GM18502 (cell line): ENCODE data around the gene TBC1D2B.
"Not testable (repeated sequence)": the region's sequence is repeated elsewhere in the genome, so short reads cannot be mapped to it uniquely, and the experiment has no call there.

ENCODE experiments used
- ATAC-seq: cut with Tn5 transposase; IDR thresholded peaks from one replicate; pipeline ENCODE4 v1.9.1; 2021; ENCODE audit warnings: mild to moderate bottlenecking; ENCODE audit not compliant: unreplicated experiment, poor library complexity

Gene TBC1D2B

GRCh38 chr15:78007211-78007931 lies 70.1 kb downstream of the TBC1D2B start:
- ATAC-seq, result no peak

DNA sequence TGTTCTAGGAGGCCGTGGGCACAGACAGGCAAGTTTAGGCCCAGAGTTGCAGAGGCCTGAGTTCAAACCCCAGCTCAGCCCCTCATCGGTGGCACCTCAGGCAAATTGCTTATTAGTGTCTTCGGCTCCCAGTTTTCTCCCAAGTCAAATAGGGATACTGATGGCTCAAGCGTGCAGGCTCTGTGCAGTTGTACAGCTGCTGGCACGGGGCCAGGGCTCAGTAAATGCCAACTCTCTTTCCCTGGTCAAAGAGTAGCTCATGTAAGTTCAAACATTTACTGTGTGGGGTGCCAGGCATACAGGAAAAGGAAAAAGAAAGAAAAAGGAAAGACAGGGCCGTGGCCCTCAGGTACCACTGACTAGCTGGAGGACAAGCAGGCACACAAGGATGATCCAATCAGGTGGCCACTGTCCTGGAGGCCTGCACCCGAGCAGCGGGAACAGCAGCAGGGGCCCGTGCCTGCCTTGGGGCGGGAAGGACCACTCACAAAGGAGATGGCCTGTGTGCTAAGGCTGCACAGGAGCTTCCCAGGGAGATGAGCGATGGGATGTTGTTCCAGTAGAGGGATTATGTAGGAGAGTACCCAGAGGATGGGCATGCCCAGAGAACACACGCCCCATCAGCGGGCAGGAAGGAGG lies 70.8 kb downstream of the TBC1D2B start:
- ATAC-seq, result no peak

GRCh38 chr15:78004919-78005634 lies 72.4 kb downstream of the TBC1D2B start:
- ATAC-seq, result no peak

DNA sequence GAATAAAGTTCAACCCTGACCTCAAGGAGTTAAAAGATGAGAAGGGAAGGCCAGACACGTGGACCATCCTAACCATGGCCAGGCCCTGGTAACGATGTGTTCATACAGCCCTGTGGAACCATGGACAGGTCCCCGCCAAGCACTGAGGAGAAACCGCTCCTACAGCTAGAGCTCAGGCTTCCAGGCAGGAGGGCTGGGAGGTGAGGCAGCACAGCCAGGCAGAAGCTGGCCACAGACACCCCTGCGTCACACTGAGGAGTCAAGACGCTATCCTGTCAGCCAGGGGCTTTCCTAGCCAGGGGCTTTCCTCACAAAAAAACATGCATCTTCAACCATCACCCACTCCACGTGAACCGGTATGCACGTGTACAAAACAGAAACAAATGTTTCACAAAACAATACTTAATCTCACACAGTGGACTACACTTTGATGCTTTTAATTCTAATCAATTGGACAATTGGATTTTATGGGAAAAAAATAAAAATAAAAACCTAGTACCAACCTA lies 73.2 kb downstream of the TBC1D2B start:
- no peak for ATAC-seq

DNA sequence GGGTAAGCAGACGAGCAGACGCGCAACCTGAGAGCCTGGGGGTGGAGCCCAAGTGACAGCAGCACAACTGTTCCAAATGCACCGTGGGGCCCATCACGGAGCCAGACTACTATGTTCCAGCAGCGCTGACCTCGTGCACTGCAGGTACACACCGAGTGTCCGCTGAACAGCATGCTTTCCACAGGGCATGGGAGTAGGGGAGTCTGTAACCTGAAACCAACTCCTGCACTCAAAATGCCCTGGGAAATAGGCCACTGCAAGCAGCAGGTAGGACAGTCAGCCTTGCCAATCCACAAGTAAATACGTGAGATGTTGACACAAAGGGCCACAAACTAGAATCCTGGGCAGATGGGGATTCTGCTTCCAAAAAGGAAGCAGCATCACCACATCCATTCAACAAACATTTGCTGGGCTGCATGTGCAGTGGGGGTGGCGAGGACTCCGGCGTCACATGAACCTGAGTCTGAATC lies 73.9 kb downstream of the TBC1D2B start:
- no peak for ATAC-seq

- ATAC-seq, result no peak
Measured at GRCh38 chr15:78002996-78003395, 74.5 kb downstream of the TBC1D2B start.

DNA sequence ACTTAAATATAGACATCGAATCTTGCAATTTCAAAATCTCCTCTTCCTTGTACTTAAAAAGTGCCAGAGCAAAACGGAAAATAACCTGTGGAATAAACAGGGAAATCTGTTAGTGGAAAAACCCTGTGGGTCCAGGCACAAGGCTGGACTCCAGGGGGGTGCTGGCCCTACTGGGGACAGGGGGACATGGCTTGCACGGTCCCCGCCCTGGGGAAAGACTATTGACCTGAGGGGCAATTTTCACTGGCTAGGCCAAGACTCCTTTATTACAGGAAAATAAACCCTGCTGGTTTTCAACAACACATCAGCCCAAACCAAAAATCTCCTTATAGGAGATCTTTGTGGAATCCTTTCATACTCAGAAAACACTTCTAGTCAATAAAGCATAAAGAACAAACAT lies 75.9 kb downstream of the TBC1D2B start:
- ATAC-seq, result no peak

- ATAC-seq, result no peak
Measured at GRCh38 chr15:78000927-78001249, 76.6 kb downstream of the TBC1D2B start.

DNA sequence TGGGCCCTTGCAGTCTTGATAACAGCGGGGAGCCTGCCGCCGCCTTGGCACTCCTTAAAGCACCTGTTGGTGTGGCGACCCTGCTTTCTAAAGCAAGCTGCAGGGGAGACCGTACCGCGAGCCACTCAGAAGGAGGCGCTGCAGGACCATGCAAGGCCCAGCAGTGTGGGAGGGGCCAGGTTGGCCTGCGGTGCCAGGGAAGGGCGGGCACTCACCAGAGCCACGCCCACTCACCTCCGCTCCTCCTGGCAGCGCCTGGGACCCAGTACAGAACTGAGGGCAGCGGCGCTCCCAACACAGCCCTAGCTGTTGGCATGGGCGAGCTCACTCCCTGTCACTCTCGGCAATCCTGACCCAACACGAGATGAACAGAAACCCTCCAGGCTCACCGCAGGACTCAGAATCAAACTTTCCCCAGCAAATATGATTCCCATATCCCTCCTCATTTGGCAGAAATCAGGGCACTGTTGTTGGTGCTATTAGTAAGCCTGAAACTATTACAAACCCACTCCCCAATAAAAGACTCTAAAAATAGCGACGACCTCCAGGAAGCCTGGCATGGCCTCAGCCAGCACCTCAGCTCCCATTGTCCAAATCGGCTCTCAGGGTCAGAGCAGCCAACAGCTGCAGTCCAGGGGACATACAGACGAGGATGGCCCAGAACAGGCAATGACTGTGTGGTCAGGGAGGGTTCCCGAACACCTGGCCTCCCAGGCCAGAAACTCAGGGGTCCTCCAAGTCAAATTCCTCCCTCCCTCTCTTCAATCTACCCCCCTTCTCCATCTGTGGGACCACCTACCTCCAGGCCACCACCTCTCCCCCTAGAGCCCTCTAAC lies 77.2 kb downstream of the TBC1D2B start:
- ATAC-seq, result peak; percentile 77

GRCh38 chr15:77999486-77999885 lies 78.0 kb downstream of the TBC1D2B start:
- no peak for ATAC-seq

DNA sequence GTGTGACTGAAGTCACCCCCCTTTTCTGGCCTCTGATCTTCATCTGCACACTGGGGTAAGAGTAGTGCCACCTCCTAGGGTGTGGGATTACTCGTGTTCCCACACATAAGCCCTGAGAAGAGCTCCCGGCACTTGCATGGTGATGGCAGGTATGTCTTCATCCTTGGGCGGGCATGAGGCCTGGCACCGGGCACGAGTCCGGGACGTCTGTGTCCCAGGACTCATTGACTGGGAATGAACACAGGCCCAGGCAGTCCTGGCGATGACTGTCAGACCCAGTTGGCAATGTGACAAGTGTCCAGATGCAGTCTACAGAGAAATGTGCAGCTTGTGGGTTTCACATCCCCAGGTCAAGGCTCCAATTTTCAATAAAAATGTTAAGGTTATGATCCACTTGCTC lies 78.9 kb downstream of the TBC1D2B start:
- ATAC-seq, result no peak

DNA sequence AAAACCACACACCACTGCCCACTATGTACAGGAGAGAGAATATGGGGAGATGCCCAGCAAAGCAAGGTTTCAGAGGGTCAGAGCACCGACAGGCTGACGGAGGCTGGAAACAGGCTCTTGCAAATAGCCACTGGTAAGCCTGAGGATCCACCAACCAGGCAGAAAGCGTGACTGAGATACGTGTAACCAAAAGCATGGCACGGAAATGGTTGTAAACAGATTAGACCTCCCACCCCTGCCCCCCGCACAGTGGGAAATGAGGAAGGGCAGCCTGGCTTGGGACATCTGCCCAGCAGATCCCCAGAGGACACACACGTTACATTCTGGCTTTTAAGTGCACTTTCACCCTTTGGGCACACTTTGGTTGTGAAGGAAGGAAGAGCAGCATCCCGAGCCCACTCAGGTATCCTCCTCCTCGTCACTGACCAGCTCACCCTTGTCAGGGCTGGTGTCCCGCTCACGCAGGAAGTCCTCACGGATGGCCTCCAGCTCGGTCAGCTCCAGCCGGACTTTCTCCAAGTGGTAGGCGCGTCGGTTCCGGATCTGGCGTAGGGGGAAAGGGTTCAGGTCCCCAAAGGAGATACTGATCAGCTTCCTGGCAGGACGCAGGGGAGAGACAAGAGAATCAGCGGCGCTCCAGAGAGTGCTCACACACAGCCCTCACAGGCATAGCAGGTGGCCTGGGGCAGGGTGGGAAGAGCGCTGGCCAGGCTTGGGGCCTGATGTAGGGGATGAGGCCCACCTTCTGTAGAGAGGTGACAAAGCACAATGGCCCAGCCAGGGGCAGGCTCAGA lies 79.6 kb downstream of the TBC1D2B start:
- ATAC-seq, result not testable (repeated sequence)

- not testable (repeated sequence) for ATAC-seq
Measured at GRCh38 chr15:77997221-77997620, 80.3 kb downstream of the TBC1D2B start.

GRCh38 chr15:77996713-77997171 lies 80.8 kb downstream of the TBC1D2B start:
- ATAC-seq, result not testable (repeated sequence)

DNA sequence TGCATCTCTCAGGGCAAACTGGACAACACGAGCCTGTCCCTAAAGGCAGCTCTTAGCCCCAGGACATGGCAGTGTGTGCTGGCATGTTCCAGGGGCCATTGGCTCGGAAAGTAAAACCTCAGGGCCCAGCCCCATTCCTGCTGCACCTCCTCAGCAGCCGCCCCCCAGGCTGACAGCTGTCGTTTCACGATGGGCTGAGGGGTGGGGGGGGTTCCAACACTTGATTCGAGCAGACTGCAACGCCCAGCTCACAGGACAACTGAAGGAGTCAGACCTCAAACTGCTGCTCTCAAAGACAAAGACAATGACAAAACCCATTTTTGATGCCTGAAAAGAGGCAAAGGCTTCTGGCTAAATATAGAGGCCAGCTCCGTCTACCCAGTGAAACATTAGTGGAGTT lies 81.3 kb downstream of the TBC1D2B start:
- ATAC-seq, result not testable (repeated sequence)

DNA sequence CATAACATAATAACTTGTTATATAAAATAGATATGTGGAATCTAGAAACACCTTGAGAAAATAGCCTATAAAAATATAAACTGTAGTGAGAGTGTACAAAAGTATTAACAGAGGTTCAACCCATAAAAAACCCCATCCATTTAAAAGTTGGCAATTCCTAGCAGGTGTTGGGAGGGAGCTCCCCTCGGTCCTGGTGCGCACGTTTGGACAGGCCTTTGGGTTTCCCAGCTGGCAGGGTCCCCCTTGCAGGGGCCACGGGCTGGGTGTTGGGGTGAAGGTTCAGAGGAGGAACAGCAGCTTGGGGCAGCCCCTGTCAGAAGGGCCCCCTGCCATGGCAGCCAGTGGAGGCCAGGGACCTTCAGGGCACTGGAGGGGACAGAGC lies 82.0 kb downstream of the TBC1D2B start:
- not testable (repeated sequence) for ATAC-seq

- not testable (repeated sequence) for ATAC-seq
Measured at GRCh38 chr15:77994893-77995536, 82.5 kb downstream of the TBC1D2B start.

DNA sequence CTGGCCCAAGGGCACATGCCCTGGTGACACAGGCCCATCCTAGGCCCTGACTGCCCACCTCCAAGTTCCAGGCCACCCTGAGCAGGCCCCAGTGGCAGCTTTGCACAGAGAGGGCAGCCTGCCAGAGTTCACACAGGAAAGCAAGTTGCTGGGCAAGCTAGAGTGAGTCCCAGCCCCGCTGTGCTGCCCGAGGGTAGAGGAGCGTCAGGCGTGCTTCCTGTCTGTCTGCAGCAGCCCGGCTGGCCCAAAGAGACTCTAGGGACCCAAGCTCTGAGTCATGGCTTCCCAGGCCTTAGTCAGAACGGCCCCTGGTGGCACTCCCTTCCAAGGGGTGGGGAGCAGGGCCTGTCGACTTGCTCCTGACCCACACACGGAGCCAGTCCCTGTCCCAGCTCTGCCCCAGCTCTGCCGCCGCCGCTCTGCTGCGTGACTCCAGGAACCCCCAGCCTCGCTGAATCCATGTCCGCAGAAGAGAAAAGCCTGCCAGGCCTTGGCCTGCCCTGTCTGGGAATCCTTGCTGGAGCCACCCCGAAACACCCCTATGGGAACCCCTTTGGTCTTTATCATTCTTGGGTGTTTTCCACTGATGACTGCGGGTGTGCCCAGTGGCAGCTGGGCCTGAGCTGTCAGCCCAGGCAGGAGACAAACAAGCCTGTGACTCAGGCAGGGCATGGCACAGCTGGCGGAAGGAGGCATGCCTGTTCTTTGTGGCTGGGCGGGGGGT lies 83.4 kb downstream of the TBC1D2B start:
- peak; percentile 71 for ATAC-seq
